IMR-90 (cell line): Measurements from ENCODE around the gene ERCC4. TPM values are rescaled to one million over a fixed set of nuclear protein-coding genes. Genes with fewer than 3 reads are reported as not detected.

Experiments
- ATAC-seq: fragments of 200-7000 bp; cut with Tn5 transposase; 2 replicates; pipeline ENCODE4 v1.9.1; 2020; ENCODE audit warnings: low read depth, mild to moderate bottlenecking, moderate library complexity
- BruUV-seq: library from RNA; stranded (reverse); fragments of 400-500 nt; replicated peaks from 2 replicates; lab custom pipeline; 2021; lab: Mats Ljungman, UMichigan
- CTCF ChIA-PET: fragments of 300-600 bp; formaldehyde crosslinking; extraction: SDS; loops from one replicate; lab custom pipeline; 2021; ENCODE audit warnings: antibody characterized with exemption; lab: Yijun Ruan, JAX
- POLR2A ChIA-PET: fragments of 300-600 bp; sonication (Branson Sonifier 250); formaldehyde crosslinking; loops from one replicate; lab custom pipeline; 2022; ENCODE audit warnings: antibody characterized with exemption; ENCODE audit not compliant: unreplicated experiment; lab: Charles Lee
- DNase-seq: peaks from one replicate; pipeline ENCODE4 v3.0.0; 2013
- H2AFZ ChIP-seq: replicated peaks from 2 replicates; pipeline ENCODE3; 2013; ENCODE audit warnings: low read length, mild to moderate bottlenecking; ENCODE audit not compliant: poor library complexity
- H2AK5ac ChIP-seq: 2 replicates; pipeline ENCODE4 v1.6.1; 2013; ENCODE audit warnings: low read depth, low read length, inconsistent platforms
- H2AK9ac ChIP-seq: replicated peaks from 2 replicates; pipeline ENCODE3; 2013; ENCODE audit warnings: mild to moderate bottlenecking, low read depth, low read length, moderate library complexity; ENCODE audit not compliant: poor library complexity
- H2BK120ac ChIP-seq: 2 replicates; pipeline ENCODE4 v1.6.1; 2013; ENCODE audit warnings: low read depth, low read length, inconsistent platforms
- H2BK15ac ChIP-seq: 3 replicates; pipeline ENCODE4 v1.6.1; 2013; ENCODE audit warnings: low read depth, low read length, inconsistent platforms
- H2BK20ac ChIP-seq: 2 replicates; pipeline ENCODE4 v1.6.1; 2013; ENCODE audit warnings: low read depth, mild to moderate bottlenecking, inconsistent platforms, low read length, moderate library complexity
- H2BK5ac ChIP-seq: 2 replicates; pipeline ENCODE4 v1.6.1; 2013; ENCODE audit warnings: mild to moderate bottlenecking, low read depth, low read length, inconsistent platforms; ENCODE audit not compliant: poor library complexity, severe bottlenecking
- H3K14ac ChIP-seq: replicated peaks from 2 replicates; pipeline ENCODE4 v1.6.1; 2013; ENCODE audit warnings: low read depth, low read length, inconsistent platforms
- H3K18ac ChIP-seq: 2 replicates; pipeline ENCODE4 v1.6.1; 2013; ENCODE audit warnings: low read depth, low read length, control low read depth
- H3K23ac ChIP-seq: 2 replicates; pipeline ENCODE4 v1.6.1; 2013; ENCODE audit warnings: low read depth, low read length, inconsistent platforms
- H3K27ac ChIP-seq: 2 replicates; pipeline ENCODE4 v1.5.1; 2013; ENCODE audit warnings: mild to moderate bottlenecking, control low read depth, low read length; ENCODE audit not compliant: insufficient read depth
- H3K27me3 ChIP-seq: 2 replicates; pipeline ENCODE4 v1.6.1; 2013; ENCODE audit warnings: low read length; ENCODE audit not compliant: control insufficient read depth, insufficient read depth
- H3K36me3 ChIP-seq: 2 replicates; pipeline ENCODE4 v1.6.1; 2013; ENCODE audit warnings: low read length, mixed read lengths; ENCODE audit not compliant: control insufficient read depth, insufficient read depth
- H3K4ac ChIP-seq: 2 replicates; pipeline ENCODE4 v1.6.1; 2013; ENCODE audit warnings: low read depth, low read length, inconsistent platforms
- H3K4me1 ChIP-seq: 2 replicates; pipeline ENCODE4 v1.6.1; 2013; ENCODE audit warnings: low read length, mixed read lengths; ENCODE audit not compliant: control insufficient read depth, insufficient read depth
- H3K4me2 ChIP-seq: 2 replicates; pipeline ENCODE4 v1.6.1; 2013; ENCODE audit warnings: low read depth, mild to moderate bottlenecking, control low read depth, low read length, moderate library complexity
- H3K4me3 ChIP-seq: 2 replicates; pipeline ENCODE4 v1.5.1; 2013; ENCODE audit warnings: low read depth, mild to moderate bottlenecking, control low read depth, low read length, moderate library complexity; ENCODE audit not compliant: insufficient read depth
- H3K56ac ChIP-seq: 2 replicates; pipeline ENCODE4 v1.6.1; 2013; ENCODE audit warnings: low read length, inconsistent platforms; ENCODE audit not compliant: insufficient read depth; ENCODE audit errors: extremely low read depth
- H3K79me1 ChIP-seq, 2 experiments: 2 replicates each; pipeline ENCODE4 v1.6.1; 2013; ENCODE audit warnings: low read length in 2 of 2, inconsistent platforms in 1 of 2, low read depth in 1 of 2
- H3K9ac ChIP-seq: 2 replicates; pipeline ENCODE4 v1.6.1; 2013; ENCODE audit warnings: low read depth, low read length, control low read depth
- H3K9me1 ChIP-seq: 2 replicates; pipeline ENCODE4 v1.6.1; 2013; ENCODE audit warnings: low read length, inconsistent platforms; ENCODE audit not compliant: insufficient read depth
- H3K9me3 ChIP-seq: 2 replicates; pipeline ENCODE4 v1.6.1; 2013; ENCODE audit warnings: low read length; ENCODE audit not compliant: control insufficient read depth, insufficient read depth
- H4K20me1 ChIP-seq: 2 replicates; pipeline ENCODE4 v1.6.1; 2013; ENCODE audit warnings: low read length, inconsistent platforms; ENCODE audit not compliant: insufficient read depth
- H4K5ac ChIP-seq: 2 replicates; pipeline ENCODE4 v1.6.1; 2013; ENCODE audit warnings: mild to moderate bottlenecking, low read depth, low read length, control low read depth
- H4K8ac ChIP-seq, 2 experiments: 2 replicates each; pipeline ENCODE4 v1.6.1; 2013; ENCODE audit warnings: low read depth in 2 of 2, low read length in 2 of 2, control low read depth in 1 of 2, inconsistent platforms in 1 of 2
- H4K91ac ChIP-seq: 2 replicates; pipeline ENCODE4 v1.6.1; 2013; ENCODE audit warnings: low read depth, low read length, inconsistent platforms; ENCODE audit not compliant: insufficient read depth
- BHLHE40 ChIP-seq: fragments of 150-350 bp; IDR thresholded peaks from 2 replicates; pipeline ENCODE4 v1.6.1; 2016; ENCODE audit warnings: mild to moderate bottlenecking, low read depth, low read length
- CEBPB ChIP-seq: IDR thresholded peaks from 2 replicates; pipeline ENCODE4 v1.6.1; 2012; ENCODE audit warnings: low read depth, low read length, improper control_type of control experiment
- CHD1 ChIP-seq: IDR thresholded peaks from 2 replicates; pipeline ENCODE4 v1.6.1; 2012; ENCODE audit warnings: low read depth, low read length, improper control_type of control experiment
- ELK1 ChIP-seq: fragments of 150-350 bp; IDR thresholded peaks from 2 replicates; pipeline ENCODE4 v1.6.1; 2016; ENCODE audit warnings: low read depth, mild to moderate bottlenecking, low read length, moderate library complexity, borderline replicate concordance
- FOS ChIP-seq: fragments of 150-350 bp; IDR thresholded peaks from 2 replicates; pipeline ENCODE4 v1.6.1; 2016; ENCODE audit warnings: low read depth, low read length
- MAFK ChIP-seq: IDR thresholded peaks from 2 replicates; pipeline ENCODE4 v1.6.1; 2012; ENCODE audit warnings: low read depth, low read length, improper control_type of control experiment
- MAZ ChIP-seq: IDR thresholded peaks from 2 replicates; pipeline ENCODE4 v1.6.1; 2012; ENCODE audit warnings: low read depth, mild to moderate bottlenecking, low read length, improper control_type of control experiment, moderate library complexity, borderline replicate concordance
- MXI1 ChIP-seq: IDR thresholded peaks from 2 replicates; pipeline ENCODE4 v1.6.1; 2012; ENCODE audit warnings: low read depth, mild to moderate bottlenecking, low read length, moderate library complexity, borderline replicate concordance
- NFE2L2 ChIP-seq: fragments of 150-350 bp; IDR thresholded peaks from 2 replicates; pipeline ENCODE4 v1.6.1; 2016; ENCODE audit warnings: low read depth, mild to moderate bottlenecking, low read length
- POLR2A ChIP-seq: IDR thresholded peaks from 2 replicates; pipeline ENCODE4 v1.6.1; 2012; ENCODE audit warnings: mild to moderate bottlenecking, low read depth, low read length
- RAD21 ChIP-seq: IDR thresholded peaks from 2 replicates; pipeline ENCODE4 v1.6.1; 2012; ENCODE audit warnings: low read length, improper control_type of control experiment
- RCOR1 ChIP-seq: IDR thresholded peaks from 2 replicates; pipeline ENCODE4 v1.6.1; 2012; ENCODE audit warnings: mild to moderate bottlenecking, low read length, improper control_type of control experiment; ENCODE audit not compliant: insufficient replicate concordance
- RFX5 ChIP-seq: IDR thresholded peaks from 2 replicates; pipeline ENCODE4 v1.8.0; 2012; ENCODE audit warnings: low read depth, mild to moderate bottlenecking, low read length, moderate library complexity
- USF2 ChIP-seq: fragments of 150-350 bp; IDR thresholded peaks from 2 replicates; pipeline ENCODE4 v1.6.1; 2017; ENCODE audit warnings: mild to moderate bottlenecking, antibody characterized with exemption, low read length, low read depth
- WGBS, 2 experiments: methylation state at CpG; one replicate each; pipeline versions ENCODE4 v1.1.5 to v1.1.7; 2013; ENCODE audit warnings: missing lambda C conversion rate in 2 of 2; ENCODE audit not compliant: insufficient read length in 1 of 2; ENCODE audit errors: extremely low coverage in 2 of 2; 5-methylcytosine and 5-hydroxymethylcytosine counted together
- dilution Hi-C: fragments of 300-500 bp; cut with HindIII; formaldehyde crosslinking; loops from one replicate; pipeline ENCODE4 v1.14.3; 2018; ENCODE audit warnings: low sequenced_read_pairs; ENCODE audit not compliant: unreplicated experiment
- in situ Hi-C: fragments of 300-500 bp; cut with MboI; formaldehyde crosslinking; loops from 3 replicates; pipeline ENCODE4 v1.14.3; 2019; ENCODE audit warnings: low sequenced_read_pairs, inconsistent platforms, mixed read lengths
- intact Hi-C: fragments of 100-400 bp; cut with micrococcal nuclease; formaldehyde crosslinking; loops from 2 replicates; pipeline ENCODE4 v1.10.0; 2022
- polyA plus RNA-seq, 3 experiments: library from polyadenylated mRNA; depleted of rRNA; stranded (reverse); fragments of >200 nt; gene quantifications; 2 replicates each; pipeline ENCODE4 v1.2.3, GENCODE V29; 2012; ENCODE audit warnings: low replicate concordance in 1 of 3
- total RNA-seq: library from RNA; depleted of rRNA; stranded (reverse); fragments of >200 nt; gene quantifications from 2 replicates; pipeline ENCODE4 v1.2.3, GENCODE V29; 2012

ERCC4 gene
- total and polyA plus RNA-seq, 2 of the 4 experiments (the other 2 are of a cell fraction), result 2.9 to 19.2 TPM

- TF ChIP-seq NFE2L2, result no peak
- no peak for TF ChIP-seq CEBPB
Measured at GRCh38 chr16:13906168-13907089, 13.5 kb upstream of the ERCC4 start (continued).

- no peak overlapping the region for H4K8ac ChIP-seq
- no TSS peak for BruUV-seq
- H3K27me3 ChIP-seq, result peaks cover 6% of the 10 kb centered on the region
- no peak overlapping the region for H3K4me2 ChIP-seq
- no peak overlapping the region for H3K27ac ChIP-seq
- no peaks in the 10 kb centered on the region for H4K20me1 ChIP-seq
- no peak for DNase-seq
- intact Hi-C loops (no loop called here), dilution Hi-C loops (no loop called here), in situ Hi-C loops (no loop called here)
- H3K9me3 ChIP-seq, result no peaks in the 10 kb centered on the region
- H3K4me1 ChIP-seq, result peaks cover 3% of the 10 kb centered on the region; the same call in 1 of the 2 replicates
- H2AFZ ChIP-seq, result no peak overlapping the region
- no peak overlapping the region for H3K4ac ChIP-seq
- 100% methylated on average over 1 of the region's 3 CpGs; no CpG with 5 or more reads in 1 of the 2 experiments for WGBS, 2 experiments
- no peaks in the 10 kb centered on the region for H3K79me1 ChIP-seq
- ATAC-seq, result no peak
- ChIA-PET POLR2A (no interaction called here), CTCF (interaction anchor here (2.0 to 2.9 kb wide), 2 partner anchors 12 to 42 kb away, joined by 4 to 12 read pairs; partner anchors contain the start of gene ERCC4)
- no peak overlapping the region for H3K23ac ChIP-seq
- no peak overlapping the region for H4K5ac ChIP-seq
- no peak overlapping the region for H2AK5ac ChIP-seq
- H3K56ac ChIP-seq, result no peak overlapping the region
- H2BK120ac ChIP-seq, result no peak overlapping the region
- no peak overlapping the region for H2BK20ac ChIP-seq
- no peak overlapping the region for H4K91ac ChIP-seq
- H3K14ac ChIP-seq, result no peak overlapping the region
- TF ChIP-seq USF2 (no peak), CHD1 (no peak), MXI1 (no peak), RFX5 (no peak), CEBPB (no peak), MAFK (no peak), MAZ (no peak), FOS (no peak), NFE2L2 (no peak), BHLHE40 (no peak), POLR2A (no peak), RAD21 (no peak), ELK1 (no peak), RCOR1 (no peak)
- H3K36me3 ChIP-seq, result no peaks in the 10 kb centered on the region
- no peak overlapping the region for H2AK9ac ChIP-seq
- no peak overlapping the region for H3K18ac ChIP-seq
- no peak overlapping the region for H2BK5ac ChIP-seq
- no peak overlapping the region for H3K9ac ChIP-seq
- no peak overlapping the region for H3K4me3 ChIP-seq
- no peaks in the 10 kb centered on the region for H3K9me1 ChIP-seq
- no peak overlapping the region for H2BK15ac ChIP-seq
Measured at GRCh38 chr16:13907431-13907830, 12.5 kb upstream of the ERCC4 start.
